Naive B cell (primary cell): ENCODE data around the gene RNPEPL1. TPM values are rescaled to one million over a fixed set of nuclear protein-coding genes. Genes with fewer than 3 reads are reported as not detected.
"Not testable (repeated sequence)": the region's sequence is repeated elsewhere in the genome, so short reads cannot be mapped to it uniquely, and the experiment has no call there.

Experiments used
- ATAC-seq, 2 donors: fragments of 150-1000 bp; cut with Tn5 transposase; 2 replicates each; pipeline ENCODE4 v1.10.0; 2021; ENCODE audit warnings: low read depth in 2 of 2, mild to moderate bottlenecking in 2 of 2, moderate library complexity in 2 of 2
- DNase-seq: peaks from one replicate; pipeline ENCODE4 v3.0.0; 2022
- H3K27ac Mint-ChIP-seq, 6 donors: one replicate each; pipeline ENCODE4 v1.8.0; 2020 to 2022; ENCODE audit warnings: mild to moderate bottlenecking in 6 of 6, mixed read lengths in 6 of 6, moderate library complexity in 5 of 6, inconsistent platforms in 2 of 6
- H3K27me3 Mint-ChIP-seq, 3 donors: one replicate each; pipeline ENCODE4 v1.8.0; 2021 to 2022; ENCODE audit warnings: mixed read lengths in 3 of 3, mild to moderate bottlenecking in 1 of 3
- H3K36me3 Mint-ChIP-seq, 2 donors: one replicate each; pipeline ENCODE4 v1.8.0; 2020 to 2022; ENCODE audit warnings: mixed read lengths in 2 of 2, inconsistent platforms in 1 of 2, mild to moderate bottlenecking in 1 of 2
- H3K4me1 Mint-ChIP-seq, 3 donors: one replicate each; pipeline ENCODE4 v1.8.0; 2020 to 2022; ENCODE audit warnings: mixed read lengths in 3 of 3, inconsistent platforms in 1 of 3, mild to moderate bottlenecking in 1 of 3, moderate library complexity in 1 of 3
- H3K4me3 Mint-ChIP-seq, 8 donors: one replicate each; pipeline ENCODE4 v1.8.0; 2020 to 2022; ENCODE audit warnings: mild to moderate bottlenecking in 8 of 8, mixed read lengths in 8 of 8, moderate library complexity in 8 of 8, inconsistent platforms in 2 of 8
- H3K9me3 Mint-ChIP-seq, 7 donors: one replicate each; pipeline ENCODE4 v1.8.0; 2020 to 2022; ENCODE audit warnings: mixed read lengths in 7 of 7, mild to moderate bottlenecking in 5 of 7, inconsistent platforms in 2 of 7, moderate library complexity in 1 of 7
- polyA plus RNA-seq, 6 donors: library from polyadenylated mRNA; unstranded; fragments of 300-500 nt; fragmentation: Illumina TruSeq; gene quantifications; one replicate each; pipeline ENCODE4 v1.2.3, GENCODE V29; 2021; ENCODE audit warnings: low read depth in 6 of 6

RNPEPL1 gene
- polyA plus RNA-seq, 6 donors from 2014 or later = 15.6 to 44.3 (median 28.3) TPM

GRCh38 chr2:240563231-240563630 lies 5.1 kb upstream of the RNPEPL1 start:
- H3K9me3 Mint-ChIP-seq, H3K36me3 Mint-ChIP-seq, DNase-seq, ATAC-seq, H3K27ac Mint-ChIP-seq, H3K27me3 Mint-ChIP-seq: not testable (repeated sequence)
- Mint-ChIP-seq H3K4me1 (peaks cover 57 to 80% (median 64%) of the 10 kb centered on the region in 3 donors), H3K4me3 (peak overlapping the region in 2 of 8 donors; percentile 44 to 88)

GRCh38 chr2:240563951-240564560 lies 4.2 kb upstream of the RNPEPL1 start:
- Mint-ChIP-seq H3K27ac (peak overlapping the region in 2 of 6 donors; percentile 57 to 96), H3K9me3 (no peaks in the 10 kb centered on the region), H3K4me1 (peaks cover 49 to 71% (median 57%) of the 10 kb centered on the region in 3 donors), H3K27me3 (no peaks in the 10 kb centered on the region), H3K4me3 (peak overlapping the region in 6 of 8 donors; percentile 33 to 93 (median 74)), H3K36me3 (no peaks in the 10 kb centered on the region)
- no peak for DNase-seq
- ATAC-seq = no peak

GRCh38 chr2:240564561-240565332 lies 3.5 kb upstream of the RNPEPL1 start:
- H3K4me3 Mint-ChIP-seq = peak overlapping the region; percentile 77 to 93 (median 89)
- H3K27ac Mint-ChIP-seq = peak overlapping the region in 5 of 6 donors; percentile 92 to 97 (median 96)
- no peaks in the 10 kb centered on the region for H3K27me3 Mint-ChIP-seq
- ATAC-seq = no peak
- peaks cover 50 to 70% (median 57%) of the 10 kb centered on the region in 3 donors for H3K4me1 Mint-ChIP-seq
- no peaks in the 10 kb centered on the region for H3K9me3 Mint-ChIP-seq
- no peak for DNase-seq
- H3K36me3 Mint-ChIP-seq = no peaks in the 10 kb centered on the region

- Mint-ChIP-seq H3K4me3 (peak overlapping the region; percentile 82 to 93 (median 91)), H3K36me3 (no peaks in the 10 kb centered on the region), H3K27ac (peak overlapping the region; percentile 96 to 97 (median 96)), H3K9me3 (no peaks in the 10 kb centered on the region), H3K4me1 (peaks cover 52 to 75% (median 63%) of the 10 kb centered on the region in 3 donors), H3K27me3 (no peaks in the 10 kb centered on the region)
- peak; percentile 25 to 35 for ATAC-seq
- DNase-seq = peak; percentile 78
Observed at GRCh38 chr2:240565333-240566202, 2.7 kb upstream of the RNPEPL1 start.

GRCh38 chr2:240566203-240567136 lies 1.8 kb upstream of the RNPEPL1 start:
- H3K27ac Mint-ChIP-seq = peak overlapping the region; percentile 96 to 97 (median 96)
- H3K36me3 Mint-ChIP-seq = no peaks in the 10 kb centered on the region
- H3K4me1 Mint-ChIP-seq = peaks cover 56 to 79% (median 68%) of the 10 kb centered on the region in 3 donors
- DNase-seq = peak; percentile 85
- no peaks in the 10 kb centered on the region for H3K9me3 Mint-ChIP-seq
- peak; percentile 54 to 64 for ATAC-seq
- H3K4me3 Mint-ChIP-seq = peak overlapping the region; percentile 82 to 94 (median 91)
- no peaks in the 10 kb centered on the region for H3K27me3 Mint-ChIP-seq

GRCh38 chr2:240567137-240567871 lies 980 bp upstream of the RNPEPL1 start:
- peak; percentile 20 for DNase-seq
- no peaks in the 10 kb centered on the region for H3K36me3 Mint-ChIP-seq
- H3K4me3 Mint-ChIP-seq = peak overlapping the region; percentile 82 to 94 (median 90)

GRCh38 chr2:240568678-240569522 lies 616 bp downstream of the RNPEPL1 start:
- ATAC-seq (peak; percentile 34 to 36), DNase-seq (no peak)
- Mint-ChIP-seq H3K27me3 (no peaks in the 10 kb centered on the region), H3K4me3 (peak overlapping the region; percentile 76 to 91 (median 86)), H3K4me1 (peaks cover 51 to 71% (median 61%) of the 10 kb centered on the region in 3 donors), H3K36me3 (no peaks in the 10 kb centered on the region), H3K27ac (peak overlapping the region in 4 of 6 donors; percentile 33 to 90 (median 65)), H3K9me3 (no peaks in the 10 kb centered on the region)

More at GRCh38 chr2:240567137-240567871, 980 bp upstream of the RNPEPL1 start:
- H3K27me3 Mint-ChIP-seq = no peaks in the 10 kb centered on the region
- H3K9me3 Mint-ChIP-seq = no peaks in the 10 kb centered on the region
- H3K27ac Mint-ChIP-seq = peak overlapping the region; percentile 80 to 96 (median 92)
- peaks cover 54 to 74% (median 71%) of the 10 kb centered on the region in 3 donors for H3K4me1 Mint-ChIP-seq
- no peak for ATAC-seq

- ATAC-seq (no peak), DNase-seq (no peak)
- Mint-ChIP-seq H3K27ac (peak overlapping the region in 3 of 6 donors; percentile 33 to 84 (median 52)), H3K36me3 (no peaks in the 10 kb centered on the region), H3K4me1 (peaks cover 46 to 66% (median 54%) of the 10 kb centered on the region in 3 donors), H3K4me3 (peak overlapping the region; percentile 76 to 91 (median 86)), H3K9me3 (no peaks in the 10 kb centered on the region), H3K27me3 (no peaks in the 10 kb centered on the region)
Observed at GRCh38 chr2:240569523-240569997, 1.3 kb downstream of the RNPEPL1 start.

- H3K4me1 Mint-ChIP-seq = peaks cover 41 to 61% (median 49%) of the 10 kb centered on the region in 3 donors
- peak overlapping the region; percentile 9 to 91 (median 80) for H3K4me3 Mint-ChIP-seq
- no peaks in the 10 kb centered on the region for H3K9me3 Mint-ChIP-seq
- ATAC-seq (no peak), DNase-seq (no peak)
- H3K27me3 Mint-ChIP-seq = no peaks in the 10 kb centered on the region
- peak overlapping the region in 1 of 6 donors; percentile 43 for H3K27ac Mint-ChIP-seq
- no peaks in the 10 kb centered on the region for H3K36me3 Mint-ChIP-seq
Observed at GRCh38 chr2:240569998-240570530, 1.8 kb downstream of the RNPEPL1 start.

- no peaks in the 10 kb centered on the region for H3K36me3 Mint-ChIP-seq
- DNase-seq (no peak), ATAC-seq (no peak)
- peak overlapping the region in 4 of 6 donors; percentile 34 to 70 (median 48) for H3K27ac Mint-ChIP-seq
- peaks cover 35 to 54% (median 42%) of the 10 kb centered on the region in 3 donors for H3K4me1 Mint-ChIP-seq
- peak overlapping the region in 6 of 8 donors; percentile 21 to 83 (median 52) for H3K4me3 Mint-ChIP-seq
- no peaks in the 10 kb centered on the region for H3K9me3 Mint-ChIP-seq
- H3K27me3 Mint-ChIP-seq = no peaks in the 10 kb centered on the region
Observed at GRCh38 chr2:240570531-240571313, 2.4 kb downstream of the RNPEPL1 start.
